ENCODE results near the gene RNF212B. TPM values are rescaled to one million over a fixed set of nuclear protein-coding genes. Genes with fewer than 3 reads are reported as not detected.
A peak's percentile ranks its signal among the peaks of the same experiment; 100 is the strongest.

RNF212B gene
- polyA plus RNA-seq, 10 donors, result 0.28 to 0.80 (median 0.35) TPM; not detected in 7

DNA sequence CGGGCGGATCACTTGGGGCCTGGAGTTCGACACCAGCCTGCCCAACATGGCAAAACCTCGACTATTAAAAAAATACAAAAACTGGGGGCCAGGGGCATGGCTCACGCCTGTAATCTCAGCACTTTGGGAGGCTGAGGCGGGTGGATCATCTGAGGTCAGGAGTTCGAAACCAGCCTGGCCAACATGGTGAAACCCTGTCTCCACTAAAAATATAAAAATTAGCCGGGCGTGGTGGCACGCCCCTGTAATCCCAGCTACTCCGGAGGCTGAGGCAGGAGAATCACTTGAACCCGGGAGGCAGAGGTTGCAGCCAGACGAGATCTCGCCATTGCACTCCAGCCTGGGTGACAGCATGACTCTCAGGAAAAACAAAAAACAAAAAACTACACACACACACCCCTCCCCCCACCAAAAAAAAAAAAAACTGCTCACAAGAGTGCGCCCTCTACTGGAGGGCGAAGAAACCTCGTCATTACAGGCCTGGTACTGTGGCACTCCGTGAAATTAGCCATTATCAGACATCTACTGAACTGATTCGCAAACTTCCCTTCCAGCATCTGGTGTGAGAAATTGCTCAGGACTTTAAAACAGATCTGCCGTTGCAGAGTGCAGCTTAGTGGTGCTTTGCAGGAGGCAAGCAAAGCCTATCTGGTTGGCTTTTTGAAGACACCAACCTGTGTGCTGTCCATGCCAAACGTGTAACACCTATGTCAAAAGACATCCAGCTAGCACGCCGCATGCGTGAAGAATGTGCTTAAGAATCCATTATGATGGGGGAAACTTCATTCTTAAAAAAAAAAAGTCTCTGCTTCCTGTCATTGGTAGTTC lies 57.2 kb downstream of the RNF212B start:
- DNase-seq, result peak; percentile 19 to 63 (median 54)

DNA sequence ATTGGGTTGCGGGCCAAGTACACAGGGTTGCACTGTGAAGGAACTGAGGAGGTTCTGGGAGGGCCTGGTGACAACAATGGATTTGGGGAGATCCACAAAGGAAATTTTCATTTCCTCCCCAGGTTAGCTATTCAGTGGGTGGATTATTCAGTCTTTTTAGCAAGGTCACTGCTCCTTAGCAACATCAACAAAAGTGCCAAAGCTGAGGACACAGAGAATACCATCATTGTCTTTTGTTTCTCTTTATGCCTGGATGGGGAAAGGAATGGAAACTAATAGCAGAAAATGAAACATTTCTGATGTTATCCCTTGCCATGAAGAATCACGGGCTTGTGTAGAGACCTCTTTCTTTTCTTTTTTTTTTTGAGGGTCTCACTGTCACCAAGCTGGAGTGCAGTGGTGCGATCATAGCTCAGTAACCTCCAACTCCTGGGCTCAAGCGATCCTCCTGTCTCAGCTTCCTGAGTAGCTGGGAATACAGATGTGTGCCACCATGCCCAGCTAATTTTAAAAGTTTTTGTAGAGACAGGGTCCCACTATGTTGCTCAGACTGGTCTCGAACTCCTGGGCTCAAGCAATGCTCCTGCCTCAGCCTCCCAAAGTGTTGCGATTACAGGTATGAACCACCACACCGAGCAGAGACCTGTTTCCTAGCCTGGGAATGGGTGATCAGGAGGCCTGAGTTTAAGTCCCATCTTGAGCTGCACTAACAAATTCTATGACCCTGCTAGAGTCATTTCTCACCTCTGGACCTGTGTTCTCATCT lies 58.5 kb downstream of the RNF212B start:
- no peak for DNase-seq

DNA sequence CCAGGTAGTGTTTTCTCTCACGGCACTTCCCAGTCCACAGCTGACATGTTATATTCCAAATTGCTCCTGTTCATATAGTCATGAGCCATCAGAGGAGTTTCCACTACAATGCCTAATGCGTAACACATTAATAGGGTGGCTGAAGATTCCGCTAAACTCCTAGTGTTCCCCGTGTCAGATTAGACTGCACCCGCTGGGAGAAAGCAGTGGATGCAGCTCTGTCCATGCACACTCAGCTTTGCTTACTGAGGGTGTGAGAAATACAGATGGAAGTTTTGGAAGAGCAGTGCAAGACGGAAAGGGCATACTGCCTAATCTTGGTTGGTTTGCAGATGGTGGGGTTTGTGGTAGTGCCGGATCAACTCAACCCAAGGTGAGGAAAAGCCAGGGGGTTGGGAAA lies 59.4 kb downstream of the RNF212B start:
- no peak for DNase-seq

DNA sequence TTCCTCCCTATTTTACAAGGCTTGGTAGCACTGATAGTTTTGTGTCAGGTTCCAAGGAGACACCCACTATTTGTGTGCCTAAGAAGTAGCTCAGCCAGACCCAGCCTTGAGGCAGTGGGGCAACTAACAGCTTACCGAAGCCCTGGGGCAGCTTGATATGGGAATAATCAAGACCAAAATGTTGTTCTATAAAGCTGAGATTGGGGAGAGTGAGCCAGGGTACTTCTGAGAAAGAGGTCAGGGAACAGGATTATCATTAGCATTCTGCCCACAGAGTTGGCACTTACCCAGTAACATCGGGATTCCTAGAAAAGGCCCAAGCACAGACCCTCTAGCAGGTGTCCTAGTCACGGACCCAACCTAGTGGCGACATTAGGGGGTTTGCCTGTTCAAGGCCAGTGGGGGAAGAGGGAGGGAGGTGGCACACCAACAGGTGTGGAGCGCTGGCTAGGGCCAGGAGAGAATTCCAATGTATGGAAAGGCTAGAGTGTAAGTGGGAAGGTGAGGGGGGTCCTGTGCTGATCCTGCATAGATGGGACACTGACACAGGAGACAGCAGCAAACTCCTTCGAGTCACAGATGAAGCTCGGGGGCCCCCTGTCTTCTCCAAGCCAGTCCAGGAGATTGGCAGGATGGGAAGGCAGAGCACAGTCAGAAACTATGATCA lies 60.0 kb downstream of the RNF212B start:
- DNase-seq, result no peak

DNA sequence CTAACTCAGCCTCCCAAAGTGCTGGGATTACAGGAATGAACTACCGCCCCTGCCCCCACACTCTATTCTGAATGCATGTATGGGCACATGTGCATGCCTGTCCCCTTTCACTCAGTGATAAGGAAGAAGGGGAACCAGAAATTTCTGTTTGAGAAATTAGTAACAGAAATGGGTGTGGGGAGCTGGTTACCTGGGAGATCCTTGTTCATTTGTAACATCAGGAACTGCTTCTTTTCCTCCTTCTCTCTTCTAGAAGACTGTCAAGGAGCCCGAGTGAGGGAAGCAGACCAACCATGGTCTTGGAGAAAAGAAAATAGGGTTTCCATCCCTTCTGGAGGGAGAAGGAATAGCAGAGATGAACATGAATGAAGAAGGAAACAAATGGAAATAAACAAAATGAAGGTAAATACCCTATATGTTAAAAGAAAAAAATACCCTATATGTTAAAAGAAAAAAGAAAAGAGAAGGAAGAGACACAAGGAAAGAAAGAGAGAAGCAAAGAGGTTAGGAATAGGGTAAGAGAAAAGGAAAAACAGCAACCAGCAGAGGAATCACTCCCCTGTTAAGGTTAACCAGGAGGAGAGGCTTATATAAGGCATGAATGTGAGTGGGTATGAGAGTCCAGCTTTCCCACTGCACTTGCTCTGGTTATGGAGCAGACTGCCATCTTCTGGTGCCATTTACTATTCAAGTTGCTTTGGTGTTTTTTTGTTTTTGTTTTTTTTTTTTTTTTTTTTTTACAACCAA lies 61.6 kb downstream of the RNF212B start:
- no peak for DNase-seq

DNA sequence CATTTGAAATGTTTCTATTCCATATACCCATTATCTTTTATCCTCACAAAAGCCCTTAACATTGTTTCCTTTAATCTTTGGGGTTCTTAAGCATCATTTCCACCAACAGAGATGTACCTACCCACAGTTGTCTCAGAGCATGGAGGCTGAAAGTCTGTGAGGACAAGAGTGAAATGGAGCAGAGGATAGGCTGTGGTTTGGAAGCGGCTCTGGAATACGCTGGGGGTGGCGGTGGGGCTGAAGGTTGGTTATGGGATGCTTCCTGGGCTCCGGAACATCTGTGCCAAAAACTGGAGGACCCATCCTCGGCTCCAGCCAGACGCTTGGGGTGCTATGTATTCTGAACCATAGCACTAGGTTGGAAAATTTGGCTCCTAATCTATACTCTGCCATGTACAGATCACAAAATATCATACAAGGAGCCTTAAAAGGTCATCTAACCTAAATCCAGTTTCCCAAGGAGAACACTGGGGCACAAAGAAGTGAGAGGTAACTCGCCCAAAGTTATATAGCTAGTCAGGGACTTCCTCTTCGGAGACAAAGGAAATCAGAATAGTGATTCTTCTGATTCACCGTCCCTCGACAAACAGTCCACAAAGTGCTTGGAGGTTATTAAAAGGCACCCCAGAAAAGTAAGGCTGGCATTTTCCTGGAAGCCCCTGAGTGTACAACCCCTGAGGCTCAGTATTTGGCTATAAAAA lies 62.4 kb downstream of the RNF212B start:
- no peak for DNase-seq

DNA sequence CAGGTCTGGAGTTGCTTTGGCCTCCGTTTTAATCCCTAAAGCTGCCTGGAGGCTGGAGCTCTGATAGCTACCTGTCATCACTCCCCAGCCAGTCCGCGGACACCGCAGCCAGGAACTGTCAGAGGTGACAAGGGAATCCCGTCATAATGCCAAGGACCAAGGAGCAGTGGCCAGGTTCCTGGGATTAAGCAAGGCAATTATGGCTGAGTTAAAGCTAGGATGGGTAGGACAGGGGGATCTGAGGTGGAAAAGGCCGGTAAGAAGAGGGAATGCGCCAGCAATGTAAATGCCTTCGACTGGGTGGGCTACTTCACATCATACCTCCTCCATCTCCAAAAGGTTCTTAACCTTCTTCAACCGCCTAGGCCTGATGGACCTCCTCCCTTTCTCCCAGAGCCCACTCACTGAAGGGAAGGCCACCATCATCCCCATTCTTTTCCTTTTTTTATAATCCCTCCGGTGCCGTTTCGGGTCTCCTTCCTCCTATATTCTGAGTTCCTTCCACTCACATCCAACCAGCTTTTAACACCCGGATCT lies 63.0 kb downstream of the RNF212B start:
- DNase-seq, result no peak

DNA sequence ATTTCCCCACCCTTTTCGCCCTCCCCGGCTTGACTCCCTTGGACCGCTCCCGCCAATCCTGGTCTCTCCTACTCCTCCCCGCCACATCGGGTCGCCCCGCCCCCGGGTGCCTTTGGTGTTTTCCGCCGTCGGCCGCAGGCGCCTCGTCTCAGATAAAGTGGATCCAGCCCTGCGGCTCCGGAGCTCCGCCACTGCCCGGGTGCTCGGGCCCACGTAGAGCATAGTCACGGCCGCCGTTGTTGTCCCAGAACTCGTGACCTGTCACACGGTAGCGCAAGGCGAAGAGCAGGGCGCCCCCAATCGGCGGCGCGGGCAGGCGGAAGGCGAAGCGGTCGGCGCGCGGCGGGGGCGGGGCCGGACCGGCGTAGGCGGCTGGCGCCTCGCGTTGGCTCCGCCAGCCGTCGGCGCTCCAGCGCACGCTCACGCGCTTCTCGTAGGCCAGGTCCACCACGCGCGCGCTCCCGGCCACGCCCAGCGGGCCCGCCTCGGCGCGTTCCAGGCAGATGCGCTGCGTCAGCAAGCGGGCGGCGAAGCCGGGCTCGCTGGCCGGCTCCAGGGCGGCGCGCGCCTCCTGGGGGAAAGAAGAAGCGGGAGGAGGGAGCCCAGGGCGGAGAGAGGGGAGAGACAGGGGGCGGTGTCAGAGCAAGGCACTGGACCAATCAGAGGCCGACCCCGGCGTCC lies 63.7 kb downstream of the RNF212B start:
- DNase-seq, result peak; percentile 99 to 100 (median 100)

DNA sequence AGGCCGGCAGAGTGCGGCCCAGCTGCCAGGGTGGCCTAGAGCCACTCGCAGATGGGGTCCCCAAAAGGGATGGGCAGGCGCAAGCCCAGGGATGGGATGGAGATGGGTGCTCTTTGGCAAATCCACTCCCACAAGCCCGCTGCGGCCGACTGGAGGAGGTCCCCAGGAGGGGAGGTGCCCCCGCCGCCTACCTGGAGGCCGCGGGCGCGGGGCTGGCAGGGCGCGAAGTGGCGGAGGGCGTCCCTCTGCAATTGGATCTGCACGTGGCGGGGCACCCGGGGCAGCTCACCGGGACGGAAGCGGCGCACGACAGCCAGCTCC lies 64.2 kb downstream of the RNF212B start:
- DNase-seq, result no peak

DNA sequence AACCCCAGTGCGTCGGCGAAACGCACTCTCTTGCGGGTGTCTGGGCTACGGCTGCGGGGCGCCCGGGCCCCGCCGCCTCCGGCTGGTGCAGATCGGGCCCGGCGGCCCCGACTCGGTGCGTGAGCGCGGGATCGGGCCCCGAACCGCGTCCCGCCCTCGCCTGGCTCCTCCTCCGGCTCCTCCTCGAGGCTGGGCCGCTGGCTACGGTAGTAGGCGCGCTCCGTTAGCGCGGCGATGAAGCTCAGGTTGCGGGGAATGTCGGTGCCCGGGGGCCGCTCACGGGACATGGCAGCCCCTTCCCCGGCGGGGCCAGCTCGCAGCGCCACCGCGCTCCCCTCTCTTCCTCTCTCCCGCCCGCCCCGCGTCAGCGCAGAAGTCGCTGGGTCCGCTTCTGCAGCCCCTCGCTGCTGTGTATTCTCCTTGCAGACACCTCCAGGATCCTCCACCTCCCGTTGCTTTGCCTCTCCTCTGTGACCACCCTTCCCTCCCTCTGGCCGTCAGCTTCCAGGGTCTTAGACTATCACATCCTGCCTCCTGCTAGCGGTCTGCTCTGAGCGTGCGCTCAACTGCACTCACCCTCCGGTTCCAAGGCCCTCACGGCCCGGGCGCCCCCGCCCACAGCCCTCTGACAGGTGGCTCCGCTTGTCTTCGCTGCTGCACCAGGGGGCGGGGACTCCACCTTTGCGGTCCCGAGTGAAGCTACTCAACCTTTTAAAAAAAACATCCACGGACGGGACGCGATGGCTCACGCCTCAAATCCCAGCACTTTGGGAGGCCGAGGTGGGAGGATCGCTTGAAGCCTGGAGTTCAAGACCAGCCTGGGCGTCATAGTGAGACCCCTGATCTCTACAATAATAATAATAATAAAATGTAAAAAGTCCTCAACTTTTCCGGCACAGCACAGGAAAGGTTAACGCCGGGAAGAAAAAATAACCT lies 64.8 kb downstream of the RNF212B start, which contains the start of gene PPP1R3E:
Gene PPP1R3E (minus strand): TSS at position 570 of the 936 bp plus-strand sequence. CDS start 283 bp downstream, at position 287.
- peak; percentile 58 to 90 (median 74) for DNase-seq

DNA sequence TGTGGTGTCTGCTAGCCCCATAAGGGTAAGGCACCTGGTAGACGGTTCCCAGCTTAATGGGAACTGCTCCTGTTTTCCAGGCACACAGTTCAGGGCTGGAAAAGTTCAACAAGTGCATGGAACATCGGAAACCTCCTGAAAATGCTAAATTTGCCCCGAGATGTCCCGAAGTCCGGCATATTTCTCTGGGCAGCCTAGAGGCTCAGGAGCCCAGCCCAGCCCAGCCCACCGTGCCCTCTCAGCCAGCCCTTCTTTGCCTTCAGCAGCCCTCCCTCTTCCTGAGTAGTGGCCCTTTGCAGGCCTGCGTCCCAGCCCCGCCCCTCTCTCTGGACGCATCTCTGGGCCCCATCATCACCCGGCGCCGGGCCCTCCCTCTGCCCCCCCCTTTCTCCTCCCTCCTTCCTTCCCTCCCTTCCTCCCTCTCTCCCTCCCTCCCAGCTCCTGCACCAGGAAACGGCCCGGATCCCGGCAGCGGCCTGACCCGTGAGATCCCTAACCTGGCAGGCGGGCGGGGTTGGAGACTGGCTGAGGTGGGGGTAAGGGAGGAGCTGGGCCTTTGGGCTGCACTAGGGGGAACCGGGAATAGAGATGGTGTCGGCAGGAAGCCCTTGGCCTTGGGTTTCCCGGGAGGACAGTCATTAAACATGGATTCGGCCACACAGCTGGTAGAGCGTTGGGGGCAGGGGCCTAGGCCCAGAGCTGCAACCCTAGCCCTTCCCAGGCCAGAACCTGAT lies 68.8 kb downstream of the RNF212B start, which contains the start of gene BCL2L2:
Gene BCL2L2 (plus strand): TSS at position 422 of the 734 bp plus-strand sequence. CDS start 935 bp downstream, outside the sequence.
- DNase-seq, result peak; percentile 88 to 97 (median 94)

DNA sequence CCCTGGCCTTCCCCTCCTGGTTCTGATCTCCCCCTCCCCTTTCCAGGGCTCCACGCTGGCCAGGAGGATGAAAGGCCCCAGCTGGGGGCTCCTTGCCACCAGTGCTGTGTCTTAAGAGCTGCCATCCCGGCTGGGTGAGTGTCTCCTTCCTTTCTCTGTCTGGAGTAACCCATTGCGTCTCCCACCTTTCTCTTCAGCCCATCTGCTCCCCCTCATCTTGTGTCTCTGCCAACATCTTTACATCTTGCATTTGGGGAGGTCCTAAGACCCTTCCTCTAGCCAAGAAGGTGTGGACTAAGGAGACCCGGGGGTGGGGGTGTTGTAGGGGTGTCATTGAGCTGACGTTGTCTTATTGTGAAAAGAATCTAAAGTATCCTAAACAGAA lies 69.4 kb downstream of the RNF212B start:
- no peak for DNase-seq

DNA sequence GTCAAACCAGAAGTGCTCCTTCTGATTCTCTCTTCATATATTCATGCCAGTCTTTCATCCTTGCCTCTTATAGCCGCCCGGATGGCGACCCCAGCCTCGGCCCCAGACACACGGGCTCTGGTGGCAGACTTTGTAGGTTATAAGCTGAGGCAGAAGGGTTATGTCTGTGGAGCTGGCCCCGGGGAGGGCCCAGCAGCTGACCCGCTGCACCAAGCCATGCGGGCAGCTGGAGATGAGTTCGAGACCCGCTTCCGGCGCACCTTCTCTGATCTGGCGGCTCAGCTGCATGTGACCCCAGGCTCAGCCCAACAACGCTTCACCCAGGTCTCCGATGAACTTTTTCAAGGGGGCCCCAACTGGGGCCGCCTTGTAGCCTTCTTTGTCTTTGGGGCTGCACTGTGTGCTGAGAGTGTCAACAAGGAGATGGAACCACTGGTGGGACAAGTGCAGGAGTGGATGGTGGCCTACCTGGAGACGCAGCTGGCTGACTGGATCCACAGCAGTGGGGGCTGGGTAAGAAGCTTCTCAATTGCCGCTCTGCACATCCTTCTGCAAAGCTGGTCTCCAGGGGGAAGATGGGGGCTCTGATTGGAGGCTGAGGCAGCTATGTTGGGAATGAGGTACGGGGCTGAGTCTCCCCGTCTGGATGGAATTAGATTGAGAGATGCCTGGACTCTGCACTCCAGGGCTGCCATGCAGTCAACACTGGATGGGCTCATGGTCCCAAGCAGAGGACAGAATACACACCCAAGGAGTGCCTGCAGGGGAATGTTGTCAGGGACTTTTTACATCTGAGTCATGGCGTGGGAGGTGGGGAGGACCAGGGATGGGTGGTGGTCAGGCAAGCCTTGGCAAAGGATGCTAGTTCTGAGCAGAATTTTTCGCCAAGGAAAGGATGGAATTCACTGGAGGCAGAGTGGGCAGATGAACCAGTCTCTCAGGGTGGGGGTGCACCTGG lies 70.2 kb downstream of the RNF212B start:
- no peak for DNase-seq

DNA sequence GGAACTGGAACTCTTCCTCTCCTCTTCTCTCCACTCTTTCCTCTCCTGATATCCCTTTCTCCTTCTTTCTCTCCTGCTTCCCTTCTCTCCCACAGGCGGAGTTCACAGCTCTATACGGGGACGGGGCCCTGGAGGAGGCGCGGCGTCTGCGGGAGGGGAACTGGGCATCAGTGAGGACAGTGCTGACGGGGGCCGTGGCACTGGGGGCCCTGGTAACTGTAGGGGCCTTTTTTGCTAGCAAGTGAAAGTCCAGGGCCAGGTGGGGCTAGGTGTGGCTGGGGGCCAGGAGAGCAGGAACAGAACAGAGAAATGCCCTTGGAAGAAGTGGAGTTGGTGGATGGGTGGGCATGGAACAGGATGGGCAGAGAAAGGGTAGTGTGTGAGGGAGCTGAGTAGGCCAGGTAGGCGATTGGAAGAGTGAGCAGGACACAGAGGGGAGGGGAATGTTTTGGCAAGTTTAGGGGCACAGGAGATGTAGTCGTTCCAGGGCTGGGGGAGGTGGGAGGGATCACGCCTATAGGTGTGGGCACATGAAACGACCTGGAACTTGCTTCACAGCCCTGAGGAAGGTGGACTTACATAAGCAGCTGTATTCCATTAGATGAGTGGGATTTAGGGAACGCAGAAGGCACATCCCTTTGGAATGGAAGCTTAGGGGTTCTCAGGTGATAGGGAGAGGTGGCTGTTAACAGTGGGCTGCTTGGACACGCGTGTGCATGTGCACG lies 71.1 kb downstream of the RNF212B start:
- DNase-seq, result no peak

DNA sequence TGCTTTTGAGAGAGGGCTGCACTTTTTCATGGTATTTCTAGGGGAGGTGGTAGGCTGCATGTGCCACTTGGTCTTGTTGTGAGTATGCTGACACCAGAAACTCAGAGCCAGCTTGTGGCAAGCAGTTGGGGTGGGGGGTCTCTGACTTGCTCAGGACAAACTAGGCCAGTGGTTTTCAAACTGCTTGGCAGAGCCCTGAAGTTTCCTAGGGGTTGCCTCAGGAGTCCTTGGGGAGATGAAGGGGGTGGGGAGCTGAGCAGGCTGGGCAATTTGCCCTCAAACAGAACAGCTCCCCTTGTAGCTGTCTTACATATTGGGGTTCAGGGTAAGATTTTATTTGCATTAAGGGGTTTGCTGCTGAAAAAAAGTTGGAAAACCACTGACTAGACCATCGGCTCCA lies 72.8 kb downstream of the RNF212B start:
- no peak for DNase-seq

DNA sequence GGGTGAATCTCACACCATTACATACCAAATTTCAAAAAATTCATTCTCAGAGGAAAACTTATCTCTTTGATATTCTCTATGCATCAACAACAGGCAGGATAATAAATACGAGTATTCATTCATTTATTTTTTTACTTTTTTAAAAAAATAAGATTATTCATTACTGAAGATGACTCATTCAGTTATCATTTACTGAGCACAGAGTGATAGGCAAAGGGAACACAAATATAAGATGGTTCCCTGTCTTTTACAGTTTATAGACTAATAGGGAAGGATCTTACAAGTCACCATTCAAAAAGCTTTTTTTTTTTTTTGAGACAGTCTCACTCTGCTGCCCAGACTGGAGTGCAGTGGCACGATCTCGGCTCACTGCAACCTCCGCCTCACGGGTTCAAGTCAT lies 78.6 kb downstream of the RNF212B start:
- no peak for DNase-seq
